C4-2B (cell line): ENCODE measurements around the gene MCRIP1.

ENCODE experiments used
- ZFX ChIP-seq: fragments of 450-650 bp; IDR thresholded peaks from 2 replicates; pipeline ENCODE4 v1.6.1; 2017
- TF ChIP-seq, protein P1 (sequence below): fragments of 450-650 bp; conservative IDR thresholded peaks from 2 replicates; pipeline ENCODE4 v1.5.1; 2017; ENCODE audit warnings: mild to moderate bottlenecking

DNA sequence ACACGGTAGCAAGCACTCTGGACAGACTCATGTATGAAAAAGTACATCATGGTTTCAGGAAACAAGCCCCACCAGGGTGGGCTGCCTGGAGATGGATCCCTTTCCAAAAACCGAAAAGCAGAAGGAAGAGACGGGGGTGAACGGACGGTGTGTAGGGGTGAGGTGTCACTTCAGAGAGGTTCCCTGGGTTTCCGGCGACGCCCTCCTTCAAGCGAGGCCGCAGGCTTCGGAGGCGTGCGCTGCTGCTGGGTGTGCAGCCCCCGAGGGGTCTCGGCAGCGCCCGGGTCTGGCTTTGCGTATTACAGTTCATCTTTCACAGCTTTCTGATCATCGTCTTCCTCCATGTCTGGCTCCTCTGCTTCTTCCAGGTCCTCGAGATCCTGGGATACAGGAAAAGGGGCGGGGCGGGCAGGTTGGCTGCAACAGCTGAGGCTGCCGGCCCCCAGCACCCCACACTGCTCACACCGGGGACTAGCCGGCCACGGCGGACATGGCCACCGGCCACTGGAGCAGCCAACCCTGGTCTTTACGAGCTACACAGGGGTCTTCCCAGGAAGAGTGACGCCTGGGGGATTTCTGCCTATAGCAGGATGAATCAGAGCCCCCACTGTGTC lies 10.7 kb upstream of the MCRIP1 start:
- TF ChIP-seq, protein P1, sequence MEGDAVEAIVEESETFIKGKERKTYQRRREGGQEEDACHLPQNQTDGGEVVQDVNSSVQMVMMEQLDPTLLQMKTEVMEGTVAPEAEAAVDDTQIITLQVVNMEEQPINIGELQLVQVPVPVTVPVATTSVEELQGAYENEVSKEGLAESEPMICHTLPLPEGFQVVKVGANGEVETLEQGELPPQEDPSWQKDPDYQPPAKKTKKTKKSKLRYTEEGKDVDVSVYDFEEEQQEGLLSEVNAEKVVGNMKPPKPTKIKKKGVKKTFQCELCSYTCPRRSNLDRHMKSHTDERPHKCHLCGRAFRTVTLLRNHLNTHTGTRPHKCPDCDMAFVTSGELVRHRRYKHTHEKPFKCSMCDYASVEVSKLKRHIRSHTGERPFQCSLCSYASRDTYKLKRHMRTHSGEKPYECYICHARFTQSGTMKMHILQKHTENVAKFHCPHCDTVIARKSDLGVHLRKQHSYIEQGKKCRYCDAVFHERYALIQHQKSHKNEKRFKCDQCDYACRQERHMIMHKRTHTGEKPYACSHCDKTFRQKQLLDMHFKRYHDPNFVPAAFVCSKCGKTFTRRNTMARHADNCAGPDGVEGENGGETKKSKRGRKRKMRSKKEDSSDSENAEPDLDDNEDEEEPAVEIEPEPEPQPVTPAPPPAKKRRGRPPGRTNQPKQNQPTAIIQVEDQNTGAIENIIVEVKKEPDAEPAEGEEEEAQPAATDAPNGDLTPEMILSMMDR = no peak
- TF ChIP-seq ZFX = no peak
